CD4-positive, alpha-beta T cell treated with Interferon alpha-2 for 1 hour (primary cell): Measurements from ENCODE around the gene SMIM41.
A peak's percentile ranks its signal among the peaks of the same experiment; 100 is the strongest.

Source experiments
- DNase-seq, 2 donors: peaks; one replicate each; pipeline ENCODE4 v3.0.0-alpha.2; 2020 to 2022

SMIM41 gene

DNA sequence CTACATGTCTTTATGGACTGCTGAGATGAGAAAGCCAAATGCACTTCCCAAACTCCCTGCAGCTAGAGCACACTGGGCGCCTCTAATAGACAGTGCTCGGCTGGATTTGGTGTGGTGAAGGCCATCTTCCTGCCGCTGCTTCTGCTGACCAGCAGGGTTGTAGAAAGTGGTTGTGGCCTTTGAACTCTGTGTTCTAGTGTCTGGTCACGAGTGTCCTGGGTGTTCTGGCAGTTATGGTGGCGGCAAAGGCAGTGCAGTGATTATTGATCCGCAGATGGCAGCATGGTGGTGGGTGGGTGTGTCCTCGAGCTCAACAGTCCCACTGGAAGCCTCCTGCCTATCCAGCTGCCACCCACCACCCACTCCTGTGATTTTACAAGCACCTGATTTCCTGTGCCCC is 43.4 kb downstream of the SMIM41 start:
- DNase-seq, result no peak

DNA sequence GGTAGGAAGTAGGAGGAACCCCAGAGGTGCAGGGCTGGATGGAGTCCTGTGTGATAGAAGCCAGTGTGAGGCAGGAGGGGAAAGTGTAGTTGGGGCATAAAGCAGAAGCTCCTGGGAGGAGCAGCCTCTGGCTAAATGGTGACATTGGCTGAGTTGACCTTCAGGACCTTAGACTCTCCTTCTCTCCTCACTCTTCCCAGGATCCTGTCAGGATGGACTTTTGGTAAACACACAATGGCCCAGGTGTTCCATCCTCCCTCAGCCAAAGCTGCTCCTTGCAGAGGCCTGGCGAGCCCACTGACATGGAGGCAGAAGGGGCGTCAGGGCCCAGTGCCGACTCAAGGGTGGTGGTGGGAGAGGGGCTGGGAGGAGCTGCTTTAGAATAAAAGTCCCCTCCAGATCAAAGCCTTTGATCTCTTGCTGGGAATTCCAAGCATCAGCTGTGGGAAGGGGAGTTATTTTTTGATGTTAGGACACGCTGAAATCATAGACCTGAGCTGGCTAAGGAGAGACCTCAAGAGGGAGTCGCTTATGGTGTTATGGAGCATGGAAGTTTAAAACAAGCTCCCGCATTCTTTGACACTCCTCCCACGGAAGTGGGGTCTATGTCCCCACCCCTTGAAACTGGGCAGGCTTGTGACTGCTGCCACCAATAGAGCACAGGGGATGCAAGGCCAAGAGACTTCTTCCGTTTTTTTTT is 44.1 kb downstream of the SMIM41 start:
- DNase-seq, result no peak

DNA sequence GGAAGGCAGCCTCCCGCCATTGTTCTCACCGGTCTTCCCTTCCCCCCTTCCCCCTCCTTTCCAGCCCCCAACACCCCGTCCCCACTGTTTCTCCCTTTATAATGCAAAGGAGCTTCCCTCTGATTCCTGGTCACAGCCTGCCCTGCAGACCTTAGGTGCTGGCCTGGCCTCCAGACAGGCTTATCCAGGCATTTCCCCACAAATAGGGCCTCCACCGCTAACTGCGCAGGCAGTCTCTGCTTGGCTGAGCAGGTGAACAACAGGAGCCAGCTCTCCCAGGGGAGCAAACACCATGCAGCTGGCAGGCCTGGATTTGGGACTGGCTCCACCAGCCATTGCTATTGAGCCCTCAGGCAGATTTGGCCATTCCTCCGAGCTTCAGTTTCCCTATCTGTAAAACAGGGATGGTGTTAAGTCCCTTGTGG is 46.0 kb downstream of the SMIM41 start:
- DNase-seq, result no peak

DNA sequence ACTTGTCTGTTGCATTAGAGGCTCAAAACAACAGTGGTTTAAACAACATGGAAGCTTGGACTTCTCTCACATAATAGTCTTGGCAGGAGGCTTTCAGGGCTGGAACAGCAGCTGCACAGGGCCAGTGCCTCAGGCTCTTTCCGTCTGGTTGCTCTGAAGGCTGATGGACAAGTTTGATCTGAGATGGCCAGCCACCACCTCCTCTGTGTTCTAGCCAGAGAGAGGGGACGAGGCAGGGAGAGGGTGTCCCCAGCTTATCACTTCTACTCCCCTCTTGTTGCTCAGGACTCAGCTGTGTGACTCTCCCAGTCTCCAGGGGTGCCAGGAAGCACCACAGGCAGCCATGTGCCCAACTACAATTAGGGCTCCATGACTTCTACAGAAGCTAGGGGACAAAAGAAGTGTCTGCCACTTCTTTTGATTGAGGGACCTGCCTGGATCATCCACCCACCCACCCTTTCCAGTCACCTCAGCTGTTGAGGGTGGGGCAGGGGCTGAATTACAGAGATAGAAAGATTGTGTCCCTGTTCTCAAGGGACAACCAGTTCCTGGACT is 46.6 kb downstream of the SMIM41 start:
- DNase-seq, result no peak

DNA sequence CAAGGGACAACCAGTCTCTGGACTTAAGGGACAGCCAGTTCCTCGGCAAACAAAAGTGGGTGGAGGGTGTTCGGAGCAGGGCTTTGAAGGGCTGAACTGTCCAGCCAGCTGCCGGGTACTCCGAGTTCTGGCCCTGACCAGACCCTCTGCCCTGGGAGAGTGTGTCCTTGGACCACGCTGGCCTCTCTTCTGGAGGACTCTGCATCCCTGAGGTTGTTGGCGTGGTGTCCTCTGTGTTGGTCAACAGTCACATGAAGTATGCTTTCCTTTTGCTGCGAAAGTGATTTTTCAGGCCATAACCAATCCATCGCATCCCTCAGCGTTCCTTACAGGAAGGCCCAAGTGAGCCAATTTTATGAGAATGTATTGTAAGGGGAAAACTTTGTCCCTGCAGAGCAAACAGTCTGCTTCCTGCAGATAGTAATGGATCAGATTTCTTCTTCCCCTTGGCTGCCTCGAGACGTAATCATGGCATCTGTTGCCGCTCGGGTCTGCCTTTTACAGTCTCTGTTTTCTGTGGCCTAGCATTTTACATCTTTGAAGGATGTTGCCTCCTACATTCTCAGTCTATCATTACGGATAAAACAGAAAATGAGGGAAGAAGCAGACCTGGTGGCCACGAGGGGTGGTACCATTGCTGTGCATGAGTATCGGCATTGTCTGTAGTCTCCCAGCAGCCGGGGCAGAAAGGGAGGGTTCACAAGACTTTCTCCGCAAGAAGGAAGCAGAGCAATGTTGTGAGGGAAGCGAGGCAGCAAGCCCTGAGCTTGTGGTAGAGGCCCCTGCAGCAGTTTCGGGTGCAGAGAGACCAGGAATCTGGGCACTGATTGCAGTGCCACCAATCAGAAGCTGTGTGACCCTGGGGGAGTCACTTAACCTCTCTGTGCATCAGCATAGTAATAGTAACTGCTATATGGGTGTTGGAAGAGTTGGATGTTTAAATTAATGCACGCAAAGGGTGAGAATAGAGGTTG is 47.4 kb downstream of the SMIM41 start:
- DNase-seq, result no peak

DNA sequence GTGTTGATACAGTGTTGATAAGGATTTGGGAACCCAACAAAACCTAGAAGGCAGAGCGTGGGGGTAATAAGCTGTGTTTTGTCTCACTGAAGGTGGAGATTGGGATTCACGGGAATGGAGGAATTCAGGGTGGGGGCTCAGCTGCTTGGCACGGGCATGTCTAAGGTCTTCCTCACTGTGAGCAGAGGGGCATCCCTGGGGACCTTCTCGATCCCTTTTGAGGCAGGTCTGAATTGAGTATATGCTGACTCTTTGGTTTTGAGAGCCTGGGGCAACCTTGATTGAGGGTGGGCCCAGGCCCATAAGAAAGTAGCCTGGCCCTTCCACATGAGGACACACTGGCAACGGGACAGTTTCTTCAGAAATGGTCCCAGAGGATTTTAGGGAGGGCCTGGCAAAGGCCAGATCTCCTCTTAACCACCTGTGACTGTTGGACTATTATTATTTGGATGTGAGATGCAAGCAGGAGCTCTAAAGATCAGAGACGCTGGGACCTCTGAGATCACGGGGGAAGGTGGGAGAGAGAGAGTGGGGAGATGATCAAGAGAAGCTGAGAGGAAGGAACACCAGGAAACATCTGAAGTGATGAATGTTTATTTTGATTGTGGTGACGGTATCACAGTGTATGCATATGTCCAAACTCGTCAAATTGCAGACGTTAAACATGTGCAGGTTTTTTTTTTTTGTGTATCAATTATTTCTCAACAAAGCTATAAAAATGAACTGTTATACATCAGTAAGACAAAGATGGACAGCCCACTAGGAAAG is 48.4 kb downstream of the SMIM41 start:
- no peak for DNase-seq

DNA sequence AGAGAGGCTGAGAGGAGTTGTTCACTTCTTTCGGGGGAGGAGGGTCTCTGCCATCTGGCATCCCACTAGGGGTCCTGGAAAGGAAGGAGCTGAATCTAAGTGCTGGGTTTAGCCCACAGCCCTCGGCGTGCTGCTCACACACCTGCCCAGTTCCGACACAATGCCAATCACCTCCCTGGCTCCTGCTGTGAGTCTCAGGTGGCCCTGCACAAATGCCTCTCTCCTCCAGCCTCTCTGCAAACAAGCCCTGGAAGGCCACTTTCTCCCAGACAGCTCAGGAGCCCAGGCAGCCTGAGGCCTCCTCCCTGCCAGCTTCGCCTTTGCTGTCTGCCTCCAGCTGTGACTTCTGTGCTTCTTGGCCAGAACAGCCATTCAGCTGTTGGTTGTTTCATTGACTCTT is 51.2 kb downstream of the SMIM41 start:
- DNase-seq, result no peak

DNA sequence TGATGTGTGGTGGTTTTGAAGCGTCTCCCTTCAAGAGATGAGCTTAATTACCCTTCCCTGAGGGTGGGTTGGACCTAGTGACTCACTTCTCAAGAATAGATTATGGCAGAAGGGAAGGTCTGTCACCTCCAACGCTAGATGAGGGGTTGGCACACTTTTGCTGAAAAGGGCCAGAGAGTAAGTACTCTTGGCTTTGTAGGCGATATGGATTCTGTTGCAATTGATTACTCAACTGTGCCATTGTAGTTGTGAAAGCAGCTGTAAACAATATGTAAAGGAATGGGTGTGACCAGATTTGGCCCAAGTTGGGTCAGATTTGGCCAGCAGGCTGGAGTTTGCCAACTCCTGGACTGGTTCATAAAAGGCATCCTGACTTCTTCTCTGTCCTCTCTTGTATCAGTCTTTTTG is 53.3 kb downstream of the SMIM41 start:
- DNase-seq, result no peak

DNA sequence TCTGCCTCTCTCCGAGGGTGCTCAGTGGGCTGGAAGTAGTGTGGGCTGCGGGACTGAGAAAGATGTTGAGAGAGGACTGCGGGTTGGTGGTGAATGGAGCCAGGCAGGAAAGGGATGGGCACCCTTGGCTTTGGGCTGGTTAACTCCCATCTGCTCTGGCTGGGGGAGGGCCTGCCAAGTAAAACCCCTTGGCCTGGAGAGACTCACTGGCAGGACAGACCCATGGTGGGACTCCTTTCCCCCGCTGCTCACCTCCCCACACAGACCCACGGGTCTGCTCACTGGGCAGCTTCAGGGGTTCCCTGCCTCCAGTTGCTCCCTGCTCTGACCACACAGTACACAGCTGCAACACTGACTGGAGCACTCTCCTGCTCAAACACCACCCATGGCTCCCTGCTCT is 58.2 kb downstream of the SMIM41 start:
- no peak for DNase-seq

DNA sequence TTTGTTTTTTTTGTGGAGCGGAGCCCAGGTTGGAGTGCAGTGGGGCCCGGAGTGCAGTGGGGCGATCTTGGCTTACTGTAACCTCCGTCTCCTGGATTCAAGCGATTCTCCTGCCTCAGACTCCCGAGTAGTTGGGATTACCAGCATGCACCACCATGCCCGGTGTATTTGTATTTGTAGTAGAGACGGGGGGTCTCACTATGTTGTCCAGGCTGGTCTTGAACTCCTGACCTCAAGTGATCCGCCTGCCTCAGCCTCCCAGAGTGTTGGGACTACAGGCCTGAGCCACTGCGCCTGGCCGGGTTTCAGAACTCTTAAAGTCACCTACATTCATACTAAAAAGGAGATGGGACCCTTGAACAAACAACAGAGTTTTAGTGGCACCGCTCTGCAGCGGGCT is 59.6 kb downstream of the SMIM41 start:
- DNase-seq, result no peak

DNA sequence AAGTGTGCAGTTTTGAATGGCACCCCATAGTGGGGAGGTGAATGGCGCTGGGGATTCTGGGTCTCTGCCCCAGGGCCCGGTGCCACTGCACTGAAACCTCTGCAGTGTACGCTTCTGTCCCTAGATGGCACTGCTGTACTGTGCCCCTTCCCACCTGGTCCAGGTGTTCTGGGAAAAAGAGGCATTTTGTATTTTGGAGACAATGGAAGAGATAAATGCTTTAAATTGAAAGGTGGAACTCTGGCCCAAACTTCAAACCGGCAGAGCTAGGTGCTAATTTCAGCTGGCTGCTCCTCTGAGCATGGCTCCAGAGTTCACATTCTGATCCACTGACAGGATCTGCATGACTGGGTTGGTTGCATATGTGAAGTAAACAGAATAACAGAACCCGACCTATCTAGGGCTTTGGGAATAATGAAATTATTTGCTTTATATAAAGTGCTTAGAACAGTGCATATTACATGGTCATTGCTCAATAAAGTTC is 60.1 kb downstream of the SMIM41 start:
- DNase-seq, result peak in 1 of 2 donors; percentile 44

DNA sequence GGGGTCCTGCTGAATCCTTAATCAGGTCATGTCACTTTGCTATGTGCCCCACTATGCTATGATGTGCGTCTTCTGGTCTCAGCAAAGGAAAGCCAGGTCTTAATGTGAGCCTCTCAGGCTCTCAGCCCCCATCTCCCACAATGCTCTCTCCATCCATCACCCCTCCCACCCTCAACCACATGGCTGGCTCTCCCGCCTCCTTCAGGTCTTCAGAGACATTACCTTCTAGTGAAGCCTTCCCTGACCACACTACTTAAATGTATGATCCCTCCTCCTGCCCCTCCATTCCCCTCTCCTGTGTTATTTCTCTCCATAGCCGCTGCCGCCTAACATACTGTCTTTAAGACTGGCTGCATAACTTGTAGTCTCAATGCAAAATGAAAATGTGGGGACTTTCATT is 61.8 kb downstream of the SMIM41 start:
- no peak for DNase-seq

DNA sequence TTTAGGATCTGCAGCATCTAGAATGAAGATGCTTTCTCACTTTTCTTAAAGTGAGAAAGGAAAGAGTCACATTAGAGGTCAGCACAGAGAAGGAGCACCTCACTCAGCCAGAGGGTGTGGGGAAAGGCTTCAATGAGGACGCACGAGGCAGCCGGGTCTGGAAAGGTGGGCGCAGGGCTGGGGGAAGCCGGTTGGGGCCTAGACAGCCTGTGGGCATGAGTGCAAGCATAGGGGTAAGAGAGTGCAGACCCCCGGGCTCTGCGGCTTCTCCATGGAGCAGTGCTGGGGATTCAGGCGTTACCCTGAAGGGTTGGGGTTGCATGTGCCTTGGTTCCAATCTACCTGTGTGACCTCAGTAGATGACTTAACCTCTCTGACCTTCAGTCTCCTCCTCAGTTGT is 62.4 kb downstream of the SMIM41 start:
- DNase-seq, result no peak

DNA sequence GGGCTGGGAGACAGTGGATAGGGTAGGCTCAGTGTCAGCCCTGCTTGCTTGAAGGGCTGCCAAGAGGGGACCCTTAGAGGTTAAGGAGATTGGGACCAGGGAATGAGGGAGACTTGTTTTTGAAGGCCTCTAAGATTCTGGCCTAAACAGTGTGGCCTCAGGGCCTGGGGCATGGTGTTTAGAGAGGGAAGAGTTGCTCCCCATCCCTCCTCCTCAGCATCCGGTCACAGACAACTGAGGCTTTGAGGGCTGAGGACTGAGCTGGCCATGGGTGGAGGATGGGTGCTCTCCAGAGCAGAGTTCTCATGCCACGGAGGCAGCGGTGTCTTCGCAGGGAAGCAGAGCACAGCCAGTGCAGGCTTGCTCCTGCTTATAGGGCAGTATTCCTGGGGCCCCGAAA is 62.9 kb downstream of the SMIM41 start:
- DNase-seq, result no peak

DNA sequence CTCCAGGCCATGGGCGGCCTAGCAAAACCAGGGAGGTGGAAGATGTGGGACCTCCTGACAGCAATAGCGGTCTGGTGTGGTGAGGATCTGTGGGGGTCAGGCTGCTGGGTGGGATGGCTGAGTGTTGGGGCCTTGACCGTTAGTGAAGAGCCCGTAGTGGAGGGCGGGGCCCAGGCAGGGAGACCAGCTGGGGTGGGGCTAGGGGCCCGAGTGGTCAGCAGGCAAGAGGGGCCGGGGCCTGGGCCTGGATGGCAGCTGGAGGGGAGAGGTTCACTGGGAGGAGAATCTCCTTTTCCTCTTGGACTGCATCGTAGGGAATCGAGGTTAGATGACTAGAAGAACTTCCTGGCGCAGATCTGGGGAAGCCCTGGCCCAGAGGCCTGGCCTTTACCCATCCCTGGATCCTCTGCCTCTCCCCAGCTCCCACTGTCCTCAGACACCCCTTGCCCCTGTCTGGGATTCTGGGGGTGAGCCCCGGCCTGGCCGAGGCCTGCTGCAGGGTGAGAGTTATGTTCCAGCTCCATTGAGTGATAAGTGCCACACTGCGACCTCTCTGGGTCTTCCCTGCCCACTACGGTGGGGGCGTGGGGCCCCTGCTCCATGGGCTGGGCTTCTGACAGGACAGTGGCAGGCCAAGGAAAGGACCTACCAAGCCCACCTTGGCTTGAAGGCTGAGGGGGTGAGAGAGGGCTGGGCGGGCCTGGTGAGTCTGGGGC is 65.2 kb downstream of the SMIM41 start:
- no peak for DNase-seq

DNA sequence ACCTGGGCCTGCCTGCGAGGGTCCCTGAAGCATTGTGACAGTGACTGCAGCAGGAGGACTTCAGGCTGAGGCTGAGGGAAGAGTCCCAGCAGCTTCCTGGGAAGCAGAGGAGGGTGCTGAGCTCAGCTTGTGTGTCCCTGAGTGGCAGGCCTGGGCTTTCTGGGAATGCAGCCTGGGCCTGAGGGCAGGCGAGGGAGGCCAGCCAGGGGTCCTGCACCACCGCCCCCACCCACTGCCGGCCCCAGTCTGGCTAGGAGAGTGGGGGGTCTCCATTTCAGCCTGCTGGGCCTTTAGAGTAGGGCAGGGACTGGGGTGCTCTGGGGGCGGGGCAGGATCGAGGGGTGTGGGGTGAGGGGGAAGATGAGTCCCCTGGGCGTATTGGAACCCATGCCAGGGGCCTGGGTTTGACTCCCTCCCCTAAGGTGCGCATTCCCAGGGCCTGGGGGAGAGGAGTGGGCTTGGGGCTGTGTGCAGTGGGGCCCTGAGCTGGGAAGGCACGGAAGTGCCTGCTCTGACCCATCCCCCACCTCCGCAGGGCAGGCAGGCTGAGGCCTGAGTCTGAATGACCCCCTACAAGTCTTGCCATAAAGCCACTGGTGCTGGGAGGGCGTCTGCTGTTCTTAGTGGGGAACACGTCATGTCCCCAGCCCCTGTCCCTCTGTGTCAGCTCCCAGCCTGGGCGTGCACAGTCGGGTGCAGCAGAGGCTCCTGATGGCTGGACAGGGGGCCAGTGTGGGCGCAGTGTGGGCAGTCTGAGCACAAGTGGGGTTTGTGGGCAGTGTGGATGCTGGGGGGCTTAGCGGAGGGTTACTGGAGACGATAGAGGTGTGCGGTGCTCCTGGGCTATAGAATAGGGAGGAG is 66.0 kb downstream of the SMIM41 start:
- no peak for DNase-seq

DNA sequence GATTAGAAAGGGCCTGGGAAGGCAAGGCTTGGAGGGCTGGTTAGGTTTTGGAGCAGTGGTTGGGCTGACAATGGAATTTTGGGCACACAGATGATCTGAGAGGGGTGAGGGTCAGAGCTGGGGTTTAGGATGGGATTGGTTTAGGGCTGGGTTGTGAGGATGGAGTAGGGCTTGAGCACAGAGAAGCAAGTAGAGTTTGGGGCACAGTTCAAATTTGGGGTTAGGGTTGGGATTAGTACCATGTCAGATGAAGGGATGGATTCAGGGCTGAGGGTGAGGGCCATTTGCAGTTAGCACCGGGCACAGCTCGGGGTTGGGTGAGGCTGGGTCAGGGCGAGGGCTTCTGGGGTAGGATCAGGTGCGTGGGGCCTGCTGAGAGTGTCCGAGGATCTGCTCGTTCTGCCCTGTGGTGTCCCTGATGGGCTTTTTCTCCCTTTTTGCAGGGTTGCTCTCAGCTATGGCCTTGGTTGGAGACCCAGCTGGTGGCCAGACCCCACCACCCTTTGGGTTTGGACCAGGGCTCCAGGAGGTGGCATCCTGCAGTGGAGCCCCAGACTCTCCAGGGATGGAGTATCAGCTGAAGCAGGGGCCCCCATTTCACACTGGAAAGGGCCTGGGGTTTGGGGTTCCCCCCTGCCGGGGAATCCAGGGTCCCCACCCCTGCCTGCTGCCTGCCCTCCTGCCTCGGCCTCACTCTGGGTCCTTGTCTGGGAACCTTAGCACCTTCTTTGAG is 66.8 kb downstream of the SMIM41 start:
- no peak for DNase-seq

DNA sequence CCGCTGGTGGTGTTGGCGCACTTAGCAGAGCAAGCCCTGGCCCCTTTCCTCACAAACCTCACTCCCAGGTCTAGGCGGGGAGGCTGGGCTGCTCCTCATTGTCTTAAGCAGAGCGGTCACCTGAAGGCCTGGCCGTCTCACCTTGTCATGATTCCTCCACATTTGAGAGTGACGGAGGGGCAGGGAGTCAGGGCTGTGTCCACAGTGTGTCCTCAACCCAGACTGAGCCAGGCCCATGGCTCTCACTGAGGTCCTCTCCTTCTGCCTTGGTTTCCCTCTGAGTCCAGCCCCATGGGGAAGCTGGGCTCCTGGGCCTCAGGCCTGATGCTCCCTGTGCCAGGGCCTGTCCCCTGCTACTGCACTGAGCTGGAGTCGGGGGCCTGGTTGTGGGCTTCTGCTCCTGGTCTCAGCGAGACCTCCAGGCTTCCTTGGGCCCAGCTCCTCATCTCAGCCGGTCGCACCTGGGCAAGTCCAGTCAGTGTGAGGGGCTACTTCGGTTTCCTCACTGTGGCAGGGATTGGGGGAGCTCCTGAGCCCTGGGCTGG is 67.4 kb downstream of the SMIM41 start:
- DNase-seq, result no peak

DNA sequence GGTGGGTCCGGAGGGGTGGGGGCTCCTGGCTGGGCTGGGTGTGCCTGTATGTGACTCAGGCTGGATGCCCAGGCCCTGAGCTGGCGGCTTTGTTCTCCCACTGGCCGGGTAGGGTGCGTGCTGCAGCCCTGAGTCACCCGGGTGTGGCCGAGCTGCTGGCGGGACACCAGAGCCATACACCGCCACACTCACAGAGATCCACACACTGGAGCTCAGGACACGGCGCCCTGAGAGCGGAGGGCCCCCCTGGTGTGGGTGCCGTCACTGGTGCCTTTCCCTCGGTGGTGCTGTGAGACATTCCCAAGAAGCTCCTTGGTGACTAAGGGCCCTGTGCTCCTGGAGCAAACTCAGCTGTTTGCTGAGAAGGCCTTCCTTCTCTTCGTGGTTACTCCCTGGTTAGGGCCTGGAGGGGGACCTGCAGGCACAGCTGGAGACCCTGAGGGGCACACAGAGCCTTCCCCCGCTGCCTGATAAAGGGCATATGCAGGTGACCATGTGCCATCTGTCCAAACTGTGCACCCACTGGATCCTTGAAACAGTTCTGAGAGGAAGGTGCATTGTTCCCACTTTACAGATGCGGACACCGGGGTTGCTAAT is 68.0 kb downstream of the SMIM41 start:
- peak in 1 of 2 donors; percentile 58 for DNase-seq

DNA sequence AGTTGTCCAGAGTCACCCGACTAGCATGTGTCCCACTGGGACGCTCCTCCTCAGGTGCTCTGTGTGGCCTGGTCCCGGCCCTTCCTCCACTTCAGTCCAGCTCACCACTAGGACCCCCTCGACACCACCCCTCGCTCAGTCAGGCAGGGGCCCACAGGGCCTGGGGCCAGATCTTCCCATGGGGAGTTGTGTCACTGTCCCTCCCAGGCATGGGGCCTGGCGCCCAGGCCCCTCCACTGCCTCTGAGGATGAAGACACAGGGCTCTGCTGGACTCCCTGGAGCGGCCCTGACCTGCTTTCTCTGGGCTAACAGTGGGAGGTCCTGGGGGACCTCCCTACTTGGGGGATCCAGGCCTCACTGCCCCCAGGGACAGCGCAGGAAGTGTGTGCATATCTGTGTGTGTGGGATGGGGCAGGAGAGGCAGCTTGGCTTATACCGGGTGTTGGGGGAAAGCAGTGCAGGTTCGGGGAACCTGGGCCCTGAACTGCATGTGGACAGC is 68.5 kb downstream of the SMIM41 start:
- no peak for DNase-seq
